ENCODE measurements around the gene DMRT1.

DNA sequence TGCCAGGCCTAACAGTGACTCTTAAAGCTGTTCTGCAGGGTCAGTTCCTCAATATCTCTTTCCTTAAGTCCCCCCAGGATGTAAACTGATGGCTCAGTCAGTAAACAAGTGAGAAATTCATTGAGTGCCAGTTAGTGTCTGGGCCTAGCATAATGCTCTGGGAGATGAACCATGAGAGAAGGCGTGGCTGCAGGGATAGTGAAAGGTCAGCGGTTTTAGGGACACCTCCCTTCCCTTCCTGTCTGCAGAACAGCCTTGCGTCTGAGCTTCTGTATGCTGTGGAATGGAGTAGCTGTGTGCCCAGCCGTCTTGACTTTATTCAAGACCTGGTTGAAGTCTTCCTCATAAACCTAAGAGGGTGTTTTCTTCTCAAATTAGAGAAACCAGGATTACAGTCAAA lies 88.2 kb downstream of the DMRT1 start:
- TF ChIP-seq EZH2phosphoT487 (IDR thresholded peaks at IDR 0.05) = no peak
- TF ChIP-seq, protein P1, sequence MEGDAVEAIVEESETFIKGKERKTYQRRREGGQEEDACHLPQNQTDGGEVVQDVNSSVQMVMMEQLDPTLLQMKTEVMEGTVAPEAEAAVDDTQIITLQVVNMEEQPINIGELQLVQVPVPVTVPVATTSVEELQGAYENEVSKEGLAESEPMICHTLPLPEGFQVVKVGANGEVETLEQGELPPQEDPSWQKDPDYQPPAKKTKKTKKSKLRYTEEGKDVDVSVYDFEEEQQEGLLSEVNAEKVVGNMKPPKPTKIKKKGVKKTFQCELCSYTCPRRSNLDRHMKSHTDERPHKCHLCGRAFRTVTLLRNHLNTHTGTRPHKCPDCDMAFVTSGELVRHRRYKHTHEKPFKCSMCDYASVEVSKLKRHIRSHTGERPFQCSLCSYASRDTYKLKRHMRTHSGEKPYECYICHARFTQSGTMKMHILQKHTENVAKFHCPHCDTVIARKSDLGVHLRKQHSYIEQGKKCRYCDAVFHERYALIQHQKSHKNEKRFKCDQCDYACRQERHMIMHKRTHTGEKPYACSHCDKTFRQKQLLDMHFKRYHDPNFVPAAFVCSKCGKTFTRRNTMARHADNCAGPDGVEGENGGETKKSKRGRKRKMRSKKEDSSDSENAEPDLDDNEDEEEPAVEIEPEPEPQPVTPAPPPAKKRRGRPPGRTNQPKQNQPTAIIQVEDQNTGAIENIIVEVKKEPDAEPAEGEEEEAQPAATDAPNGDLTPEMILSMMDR (IDR thresholded peaks at IDR 0.05) = no peak

All from neural progenitor cell (in vitro differentiated cells).